Femur (tissue), 1 donor: ENCODE measurements around the gene CLCF1.

Source experiments
- DNase-seq: peaks from one replicate; pipeline ENCODE4 v3.0.0-alpha.2; 2017

CLCF1 gene

GRCh38 chr11:67372993-67373647, at the start of gene CLCF1:
Gene CLCF1, minus strand, starts transcription at chr11:67373598. Its CDS starts 59 bp downstream, at chr11:67373539.
- DNase-seq = peak; percentile 81

- no peak for DNase-seq
Measured at GRCh38 chr11:67422891-67423290, 49.5 kb upstream of the CLCF1 start.

- no peak for DNase-seq
Measured at GRCh38 chr11:67421430-67422031, 48.1 kb upstream of the CLCF1 start.

GRCh38 chr11:67420646-67421429, 47.4 kb upstream of the CLCF1 start:
- peak; percentile 97 for DNase-seq

GRCh38 chr11:67420147-67420645, 46.8 kb upstream of the CLCF1 start:
- no peak for DNase-seq

GRCh38 chr11:67419325-67420049, 46.1 kb upstream of the CLCF1 start:
- no peak for DNase-seq

- DNase-seq = peak; percentile 85
Measured at GRCh38 chr11:67418476-67419281, 45.3 kb upstream of the CLCF1 start.

- DNase-seq = no peak
Measured at GRCh38 chr11:67417425-67417824, 44.0 kb upstream of the CLCF1 start.

- DNase-seq = peak; percentile 60
Measured at GRCh38 chr11:67416416-67417335, 43.3 kb upstream of the CLCF1 start.

- no peak for DNase-seq
Measured at GRCh38 chr11:67415501-67416304, 42.3 kb upstream of the CLCF1 start, which contains the start of gene CARNS1. Gene CARNS1, plus strand, starts transcription at chr11:67415678. Its CDS starts 522 bp downstream, at chr11:67416200.

- no peak for DNase-seq
Measured at GRCh38 chr11:67413266-67413849, 40.0 kb upstream of the CLCF1 start.

GRCh38 chr11:67412495-67413179, 39.2 kb upstream of the CLCF1 start:
- no peak for DNase-seq

GRCh38 chr11:67411785-67412152, 38.4 kb upstream of the CLCF1 start:
- no peak for DNase-seq

- no peak for DNase-seq
Measured at GRCh38 chr11:67410984-67411784, 37.8 kb upstream of the CLCF1 start.

- no peak for DNase-seq
Measured at GRCh38 chr11:67410369-67410831, 37.0 kb upstream of the CLCF1 start.

- no peak for DNase-seq
Measured at GRCh38 chr11:67409781-67410368, 36.5 kb upstream of the CLCF1 start.

- no peak for DNase-seq
Measured at GRCh38 chr11:67409261-67409666, 35.9 kb upstream of the CLCF1 start.
